Upper lobe of left lung (tissue), 6 donors: ENCODE measurements around the gene LRPPRC. TPM values are rescaled to one million over a fixed set of nuclear protein-coding genes. Genes with fewer than 3 reads are reported as not detected.

Experiments used
- ATAC-seq, 2 donors: fragments of 200-7000 bp; cut with Tn5 transposase; one replicate each; pipeline ENCODE4 v1.9.1; 2022; ENCODE audit warnings: mild to moderate bottlenecking in 2 of 2, moderate library complexity in 2 of 2; ENCODE audit not compliant: low FRiP score in 2 of 2
- DNase-seq, 2 donors: peaks; one replicate each; pipeline ENCODE4 v3.0.0-alpha.2; 2019 to 2020
- H3K27ac ChIP-seq, 4 donors: fragments of 200-600 bp; sonication (generic); one replicate each; pipeline ENCODE4 v1.5.1; 2016 to 2019
- H3K27me3 ChIP-seq, 4 donors: fragments of 200-600 bp; sonication (generic); one replicate each; pipeline ENCODE4 v1.5.1; 2017 to 2019
- H3K36me3 ChIP-seq, 4 donors: fragments of 200-600 bp; sonication (generic); one replicate each; pipeline ENCODE4 v1.5.1; 2016 to 2019
- H3K4me1 ChIP-seq, 4 donors: fragments of 200-600 bp; sonication (generic); one replicate each; pipeline ENCODE4 v1.5.1; 2018 to 2019
- H3K4me3 ChIP-seq, 4 donors: fragments of 200-600 bp; sonication (generic); one replicate each; pipeline ENCODE4 v1.5.1; 2017 to 2019; ENCODE audit warnings: mild to moderate bottlenecking in 2 of 4, moderate library complexity in 1 of 4
- H3K9me3 ChIP-seq, 4 donors: fragments of 200-600 bp; sonication (generic); one replicate each; pipeline ENCODE4 v1.5.1; 2018 to 2019
- EP300 ChIP-seq, 4 donors: sonication (generic); formaldehyde crosslinking; IDR thresholded peaks; one replicate each; pipeline ENCODE4 v1.5.1; 2017; ENCODE audit warnings: antibody characterized with exemption in 4 of 4, control low read depth in 2 of 4
- POLR2A ChIP-seq, 4 donors: fragments of 450-650 bp; IDR thresholded peaks; one replicate each; pipeline ENCODE4 v1.5.1; 2016 to 2017; ENCODE audit warnings: antibody characterized with exemption in 4 of 4, mild to moderate bottlenecking in 2 of 4
- POLR2AphosphoS5 ChIP-seq, 2 donors: sonication (generic); formaldehyde crosslinking; IDR thresholded peaks; one replicate each; pipeline ENCODE4 v1.5.1; 2017; ENCODE audit warnings: antibody characterized with exemption in 2 of 2
- WGBS, 2 donors: methylation state at CpG; one replicate each; pipeline ENCODE4 v1.1.5; 2017 to 2018; 5-methylcytosine and 5-hydroxymethylcytosine counted together
- total RNA-seq, 6 donors: library from RNA; depleted of rRNA in 4 of 6; stranded (reverse); fragments of >200 nt in 4 of 6; gene quantifications; one replicate each; pipeline versions ENCODE4 v1.1.0 to v1.2.1, GENCODE V29; 2016 to 2021
- TF ChIP-seq, protein P1 (sequence below), 6 experiments: fragments of 450-650 bp in 4 of 6; fragments of 200-600 bp in 2 of 6; sonication (generic) in 2 of 6; IDR thresholded peaks; one replicate each; pipeline ENCODE4 v1.5.1; 2016 to 2019; ENCODE audit warnings: antibody characterized with exemption in 6 of 6
- donor health status: DM: no; HTN: no; CAD: no; lungs with moderate emphysema.
- donor health status: DM: no; HTN: yes; CAD: no; lungs with severe emphysema.

Gene LRPPRC
- total RNA-seq, 6 donors from 2014 or later, result 29.3 to 86.2 (median 47.2) TPM

GRCh38 chr2:43896906-43897305 is 98.9 kb downstream of the LRPPRC start:
- Histone ChIP-seq H3K27me3 (no peaks in the 10 kb centered on the region), H3K36me3 (peaks cover 4 to 61% (median 12%) of the 10 kb centered on the region in 4 donors), H3K4me1 (peaks cover 0 to 8% (median 0%) of the 10 kb centered on the region in 4 donors), H3K4me3 (no peak overlapping the region), H3K9me3 (no peaks in the 10 kb centered on the region), H3K27ac (no peak overlapping the region)
- 84 to 93% methylated on average over 1 of the region's 1 CpG for WGBS, 2 donors
- DNase-seq, result no peak
- no peak for ATAC-seq
- TF ChIP-seq EP300 (IDR thresholded peaks at IDR 0.05) (no peak), POLR2AphosphoS5 (IDR thresholded peaks at IDR 0.05) (no peak), POLR2A (IDR thresholded peaks at IDR 0.05) (no peak)
- TF ChIP-seq, protein P1, sequence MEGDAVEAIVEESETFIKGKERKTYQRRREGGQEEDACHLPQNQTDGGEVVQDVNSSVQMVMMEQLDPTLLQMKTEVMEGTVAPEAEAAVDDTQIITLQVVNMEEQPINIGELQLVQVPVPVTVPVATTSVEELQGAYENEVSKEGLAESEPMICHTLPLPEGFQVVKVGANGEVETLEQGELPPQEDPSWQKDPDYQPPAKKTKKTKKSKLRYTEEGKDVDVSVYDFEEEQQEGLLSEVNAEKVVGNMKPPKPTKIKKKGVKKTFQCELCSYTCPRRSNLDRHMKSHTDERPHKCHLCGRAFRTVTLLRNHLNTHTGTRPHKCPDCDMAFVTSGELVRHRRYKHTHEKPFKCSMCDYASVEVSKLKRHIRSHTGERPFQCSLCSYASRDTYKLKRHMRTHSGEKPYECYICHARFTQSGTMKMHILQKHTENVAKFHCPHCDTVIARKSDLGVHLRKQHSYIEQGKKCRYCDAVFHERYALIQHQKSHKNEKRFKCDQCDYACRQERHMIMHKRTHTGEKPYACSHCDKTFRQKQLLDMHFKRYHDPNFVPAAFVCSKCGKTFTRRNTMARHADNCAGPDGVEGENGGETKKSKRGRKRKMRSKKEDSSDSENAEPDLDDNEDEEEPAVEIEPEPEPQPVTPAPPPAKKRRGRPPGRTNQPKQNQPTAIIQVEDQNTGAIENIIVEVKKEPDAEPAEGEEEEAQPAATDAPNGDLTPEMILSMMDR (IDR thresholded peaks at IDR 0.05), result no peak

- Histone ChIP-seq H3K4me3 (no peak overlapping the region), H3K4me1 (peaks cover 0 to 8% (median 0%) of the 10 kb centered on the region in 4 donors), H3K36me3 (peaks cover 4 to 73% (median 15%) of the 10 kb centered on the region in 4 donors), H3K27ac (no peak overlapping the region), H3K9me3 (no peaks in the 10 kb centered on the region), H3K27me3 (no peaks in the 10 kb centered on the region)
- TF ChIP-seq POLR2AphosphoS5 (IDR thresholded peaks at IDR 0.05), result no peak
- TF ChIP-seq POLR2A (IDR thresholded peaks at IDR 0.05), result no peak
- TF ChIP-seq, protein P1 (IDR thresholded peaks at IDR 0.05), result no peak
- TF ChIP-seq EP300 (IDR thresholded peaks at IDR 0.05), result no peak
- DNase-seq, result no peak
- WGBS, 2 donors, result 91 to 95% methylated on average over 2 of the region's 2 CpGs
- ATAC-seq, result no peak
Observed at GRCh38 chr2:43894743-43895142, 101.0 kb downstream of the LRPPRC start.

DNA sequence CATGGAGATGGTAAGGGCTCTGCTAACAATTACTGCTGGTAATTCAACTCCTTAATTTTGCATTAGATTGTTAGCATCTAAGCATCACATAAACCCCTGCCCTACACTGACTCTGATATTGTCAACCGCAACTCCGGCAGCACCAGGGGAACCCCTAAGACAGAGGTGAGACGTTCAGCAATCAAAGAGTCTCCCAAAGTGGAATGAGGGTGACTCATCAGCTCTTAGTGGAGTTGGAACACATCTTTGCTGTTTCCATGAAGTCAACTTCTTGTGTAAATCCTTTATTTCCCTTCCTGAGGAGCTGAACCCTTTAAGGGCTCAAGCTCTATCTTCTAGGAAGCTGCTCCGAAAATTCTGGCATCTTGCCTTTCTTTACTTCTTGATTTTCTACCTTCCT is 104.9 kb downstream of the LRPPRC start:
- Histone ChIP-seq H3K36me3 (peaks cover 16 to 84% (median 25%) of the 10 kb centered on the region in 4 donors), H3K27ac (peak overlapping the region in 2 of 4 donors; percentile 3 to 60), H3K27me3 (no peaks in the 10 kb centered on the region), H3K4me1 (no peaks in the 10 kb centered on the region), H3K9me3 (no peaks in the 10 kb centered on the region), H3K4me3 (no peak overlapping the region)
- ATAC-seq (peak; percentile 26 to 67), DNase-seq (peak in 1 of 2 donors; percentile 42)
- no peak for TF ChIP-seq EP300 (IDR thresholded peaks at IDR 0.05)
- TF ChIP-seq POLR2AphosphoS5 (IDR thresholded peaks at IDR 0.05), result no peak
- TF ChIP-seq, protein P1 (IDR thresholded peaks at IDR 0.05), result no peak
- TF ChIP-seq POLR2A (IDR thresholded peaks at IDR 0.05), result no peak
- WGBS, 2 donors, result 64 to 75% methylated on average over 4 of the region's 4 CpGs

- DNase-seq (no peak), ATAC-seq (no peak)
- H3K36me3 ChIP-seq, result peaks cover 16 to 74% (median 25%) of the 10 kb centered on the region in 4 donors
- 93 to 99% methylated on average over 4 of the region's 4 CpGs for WGBS, 2 donors
- H3K27me3 ChIP-seq, result no peaks in the 10 kb centered on the region
- H3K9me3 ChIP-seq, result no peaks in the 10 kb centered on the region
- H3K4me3 ChIP-seq, result no peak overlapping the region
- no peak for TF ChIP-seq POLR2A (IDR thresholded peaks at IDR 0.05)
- TF ChIP-seq POLR2AphosphoS5 (IDR thresholded peaks at IDR 0.05), result no peak
- TF ChIP-seq, protein P1 (IDR thresholded peaks at IDR 0.05), result no peak
- TF ChIP-seq EP300 (IDR thresholded peaks at IDR 0.05), result no peak
- no peaks in the 10 kb centered on the region for H3K4me1 ChIP-seq
- H3K27ac ChIP-seq, result no peak overlapping the region
Observed at GRCh38 chr2:43889416-43889815, 106.4 kb downstream of the LRPPRC start.

GRCh38 chr2:43887176-43887575 is 108.6 kb downstream of the LRPPRC start:
- no peak overlapping the region for H3K4me3 ChIP-seq
- DNase-seq, result no peak
- no peak overlapping the region for H3K27ac ChIP-seq
- peaks cover 4 to 9% (median 6%) of the 10 kb centered on the region in 4 donors for H3K4me1 ChIP-seq
- WGBS, 2 donors, result 80 to 85% methylated on average over 7 of the region's 7 CpGs
- H3K36me3 ChIP-seq, result peaks cover 10 to 54% (median 17%) of the 10 kb centered on the region in 4 donors
- no peak for TF ChIP-seq POLR2A (IDR thresholded peaks at IDR 0.05)
- no peak for TF ChIP-seq EP300 (IDR thresholded peaks at IDR 0.05)
- TF ChIP-seq, protein P1 (IDR thresholded peaks at IDR 0.05), result no peak
- TF ChIP-seq POLR2AphosphoS5 (IDR thresholded peaks at IDR 0.05), result no peak
- H3K27me3 ChIP-seq, result no peaks in the 10 kb centered on the region
- no peak for ATAC-seq
- H3K9me3 ChIP-seq, result no peaks in the 10 kb centered on the region
